Adrenal gland (tissue), 12 donors: ENCODE measurements around the gene TPGS1. TPM values are rescaled to one million over a fixed set of nuclear protein-coding genes. Genes with fewer than 3 reads are reported as not detected.

Experiments
- DNase-seq, 7 donors: peaks; one replicate each; pipeline ENCODE4 v3.0.0-alpha.2; 2019 to 2020
- H3K27ac ChIP-seq, 5 donors: fragments of 200-600 bp; sonication (generic) in 4 of 5; 1 replicate in 3 of 5; 2 replicates in 2 of 5; pipeline versions ENCODE4 v1.5.1 to v1.8.0; 2016 to 2020; ENCODE audit warnings: mild to moderate bottlenecking in 1 of 5
- H3K27me3 ChIP-seq: fragments of 200-600 bp; 2 replicates; pipeline ENCODE4 v1.8.0; 2021
- H3K36me3 ChIP-seq, 2 donors: fragments of 200-600 bp; replicated peaks in 1 of 2; 1 replicate in 1 of 2; 2 replicates in 1 of 2; pipeline versions ENCODE4 v1.5.1 to v1.8.0; 2018 to 2022
- H3K4me1 ChIP-seq, 2 donors: fragments of 200-600 bp; replicated peaks in 1 of 2; 1 replicate in 1 of 2; 2 replicates in 1 of 2; pipeline versions ENCODE4 v1.5.1 to v1.8.0; 2018 to 2021
- H3K4me3 ChIP-seq, 4 donors: fragments of 200-600 bp; sonication (generic) in 3 of 4; one replicate each; pipeline ENCODE4 v1.5.1; 2016 to 2018
- H3K9me3 ChIP-seq, 3 donors: fragments of 200-600 bp; sonication (generic) in 1 of 3; replicated peaks in 1 of 3; 1 replicate in 2 of 3; 2 replicates in 1 of 3; pipeline versions ENCODE4 v1.5.1 to v1.8.0; 2016 to 2021
- POLR2A ChIP-seq, 2 donors: fragments of 450-650 bp; IDR thresholded peaks; one replicate each; pipeline ENCODE4 v1.6.1; 2017; ENCODE audit warnings: antibody characterized with exemption in 2 of 2, mild to moderate bottlenecking in 2 of 2, moderate library complexity in 1 of 2
- WGBS, 4 donors: extraction: QIAGEN DNeasy Blood & Tissue Kit in 2 of 4; methylation state at CpG; one replicate each; pipeline versions ENCODE4 v1.1.5 to v1.1.7; 2013 to 2017; 5-methylcytosine and 5-hydroxymethylcytosine counted together
- intact Hi-C, 2 donors: fragments of 100-400 bp; cut with DNase I; formaldehyde crosslinking; loops; one replicate each; pipeline versions ENCODE4 v1.14.1 to v1.15.0; 2022 to 2023
- polyA plus RNA-seq, 3 donors: library from polyadenylated mRNA; stranded (reverse); fragments of 200-250 nt in 2 of 3; fragments of 350-450 nt in 1 of 3; fragmentation: Illumina TruSeq in 1 of 3; extraction: RNeasy Lipid Tissue Mini Kit (QIAGEN cat#74804) in 1 of 3; gene quantifications; one replicate each; pipeline ENCODE4 v1.2.3, GENCODE V29; 2013 to 2014
- total RNA-seq, 9 donors: library from RNA; depleted of rRNA in 4 of 9; stranded (reverse); fragments of >200 nt in 4 of 9; fragments of 120-200 nt in 1 of 9; fragmentation: NEBNext Ultra II Directional in 1 of 9; extraction: Animal tissue kit (Norgen Biotek cat#: 25700) in 1 of 9; gene quantifications; one replicate each; pipeline versions ENCODE4 v1.1.0 to v1.2.4, GENCODE V29; 2013 to 2023
- TF ChIP-seq, protein P1 (sequence below), 6 experiments: fragments of 450-650 bp in 4 of 6; fragments of 200-600 bp in 2 of 6; sonication (generic) in 1 of 6; IDR thresholded peaks; 1 replicate in 5 of 6; 2 replicates in 1 of 6; pipeline versions ENCODE4 v1.5.1 to v1.8.0; 2016 to 2021; ENCODE audit warnings: antibody characterized with exemption in 6 of 6, mild to moderate bottlenecking in 2 of 6, moderate library complexity in 1 of 6
- donor health status: healthy with polysubstance abuse.
- donor health status: Bipolar disorder and iron deficiency.
- donor health status: DM: yes; HTN: yes; CAD: no.
- donor health status: DM: no; HTN: no; CAD: no.
- donor health status: DM: no; HTN: no; CAD: no.
- donor health status: DM: yes; HTN: yes; CAD: no.

TPGS1 gene
- total and polyA plus RNA-seq, 12 donors, result 0.07 to 123 (median 36.7) TPM

GRCh38 chr19:495402-496111, 11.7 kb upstream of the TPGS1 start:
- Histone ChIP-seq H3K27ac (no peak overlapping the region), H3K9me3 (no peaks in the 10 kb centered on the region), H3K4me1 (peaks cover 2 to 9% of the 10 kb centered on the region in 2 donors), H3K4me3 (no peak overlapping the region), H3K36me3 (no peaks in the 10 kb centered on the region), H3K27me3 (peaks cover 19% of the 10 kb centered on the region)
- WGBS, 4 donors, result 16 to 49% (median 26%) methylated on average over 10 to 32 of the region's 32 CpGs
- peak in 1 of 7 donors; percentile 44 for DNase-seq
- intact Hi-C loops, result loop anchor here in 1 of 2 donors (10.0 kb wide), 1 partner anchor 151 kb away; the partner anchor contains the start of gene MIER2
- TF ChIP-seq, protein P1, sequence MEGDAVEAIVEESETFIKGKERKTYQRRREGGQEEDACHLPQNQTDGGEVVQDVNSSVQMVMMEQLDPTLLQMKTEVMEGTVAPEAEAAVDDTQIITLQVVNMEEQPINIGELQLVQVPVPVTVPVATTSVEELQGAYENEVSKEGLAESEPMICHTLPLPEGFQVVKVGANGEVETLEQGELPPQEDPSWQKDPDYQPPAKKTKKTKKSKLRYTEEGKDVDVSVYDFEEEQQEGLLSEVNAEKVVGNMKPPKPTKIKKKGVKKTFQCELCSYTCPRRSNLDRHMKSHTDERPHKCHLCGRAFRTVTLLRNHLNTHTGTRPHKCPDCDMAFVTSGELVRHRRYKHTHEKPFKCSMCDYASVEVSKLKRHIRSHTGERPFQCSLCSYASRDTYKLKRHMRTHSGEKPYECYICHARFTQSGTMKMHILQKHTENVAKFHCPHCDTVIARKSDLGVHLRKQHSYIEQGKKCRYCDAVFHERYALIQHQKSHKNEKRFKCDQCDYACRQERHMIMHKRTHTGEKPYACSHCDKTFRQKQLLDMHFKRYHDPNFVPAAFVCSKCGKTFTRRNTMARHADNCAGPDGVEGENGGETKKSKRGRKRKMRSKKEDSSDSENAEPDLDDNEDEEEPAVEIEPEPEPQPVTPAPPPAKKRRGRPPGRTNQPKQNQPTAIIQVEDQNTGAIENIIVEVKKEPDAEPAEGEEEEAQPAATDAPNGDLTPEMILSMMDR (IDR thresholded peaks at IDR 0.05), result peak; percentile 56 to 70 (median 64)
- no peak for TF ChIP-seq POLR2A (IDR thresholded peaks at IDR 0.05)

DNA sequence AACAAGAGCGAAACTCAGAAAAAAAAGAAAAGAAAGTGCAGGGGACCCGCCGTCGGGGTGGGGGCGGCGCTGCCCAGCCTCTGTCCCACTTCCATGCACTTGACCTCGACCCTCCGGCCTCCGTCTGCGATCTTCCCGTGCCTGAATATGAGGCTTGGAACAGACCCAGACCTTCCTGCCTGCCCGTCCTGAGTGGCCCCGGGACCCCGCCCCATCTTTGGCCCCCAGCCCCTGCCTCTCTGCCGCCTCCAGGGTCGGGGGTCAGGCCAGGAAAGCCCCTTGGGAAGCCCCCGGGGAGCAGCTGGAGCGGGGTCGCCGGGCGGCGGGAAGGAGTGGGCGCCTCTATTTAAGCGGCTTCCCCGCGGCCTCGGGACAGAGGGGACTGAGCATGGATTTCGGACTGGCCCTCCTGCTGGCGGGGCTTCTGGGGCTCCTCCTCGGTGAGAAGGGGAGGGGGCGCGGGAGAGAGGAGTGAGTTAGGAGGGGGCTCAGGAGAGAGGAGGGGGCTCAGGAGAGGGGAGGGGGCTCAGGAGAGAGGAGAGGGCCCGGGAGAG, 11.1 kb upstream of the TPGS1 start, which contains the start of gene MADCAM1:
MADCAM1 (plus strand) TSS at position 375 of the 554 bp plus-strand sequence; CDS start at position 389, 14 bp downstream.
- Histone ChIP-seq H3K4me3 (no peak within 1 kb of the TSS), H3K27ac (no peak within 1 kb of the TSS), H3K27me3 (peaks cover 19% of the 10 kb centered on the region), H3K9me3 (no peaks in the 10 kb centered on the region), H3K4me1 (peaks cover 2 to 9% of the 10 kb centered on the region in 2 donors), H3K36me3 (no peaks in the 10 kb centered on the region)
- intact Hi-C loops, result loop anchor here in 1 of 2 donors (10.0 kb wide), 1 partner anchor 151 kb away; the partner anchor contains the start of gene MIER2
- WGBS, 4 donors, result 3 to 8% (median 5%) methylated on average over 11 to 33 of the region's 33 CpGs
- no peak for DNase-seq
- TF ChIP-seq POLR2A (IDR thresholded peaks at IDR 0.05), result no peak
- TF ChIP-seq, protein P1 (IDR thresholded peaks at IDR 0.05), result no peak

DNA sequence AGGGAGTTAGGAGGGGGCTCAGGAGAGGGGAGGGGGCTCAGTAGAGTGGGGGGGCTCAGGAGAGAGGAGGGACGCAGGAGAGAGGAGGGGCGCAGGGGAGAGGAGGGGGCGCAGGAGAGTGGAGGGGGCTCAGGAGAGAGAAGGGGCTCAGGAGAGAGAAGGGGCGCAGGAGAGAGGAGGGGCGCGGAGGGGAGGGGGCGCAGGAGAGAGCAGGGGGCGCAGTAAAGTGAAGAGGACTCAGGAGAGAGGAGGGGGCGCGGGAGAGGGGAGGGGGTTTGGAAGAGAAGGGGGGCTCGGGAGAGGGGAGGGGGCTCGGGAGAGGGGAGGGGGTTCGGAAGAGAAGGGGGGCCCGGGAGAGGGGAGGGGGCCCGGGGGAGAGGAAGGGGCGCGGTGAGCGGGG, 10.3 kb upstream of the TPGS1 start:
- H3K4me1 ChIP-seq, result peaks cover 2 to 9% of the 10 kb centered on the region in 2 donors
- WGBS, 4 donors, result 0 to 10% (median 7%) methylated on average over 1 to 17 of the region's 18 CpGs; no CpG with 5 or more reads in 1 of the 4 donors
- H3K27me3 ChIP-seq, result peaks cover 19% of the 10 kb centered on the region
- intact Hi-C loops, result loop anchor here in 1 of 2 donors (10.0 kb wide), 1 partner anchor 152 kb away; the partner anchor contains the start of gene MIER2
- no peak overlapping the region for H3K27ac ChIP-seq
- H3K36me3 ChIP-seq, result no peaks in the 10 kb centered on the region
- no peak for DNase-seq
- TF ChIP-seq, protein P1 (IDR thresholded peaks at IDR 0.05), result no peak
- TF ChIP-seq POLR2A (IDR thresholded peaks at IDR 0.05), result no peak
- H3K9me3 ChIP-seq, result no peaks in the 10 kb centered on the region
- no peak overlapping the region for H3K4me3 ChIP-seq

- DNase-seq, result no peak
- TF ChIP-seq, protein P1 (IDR thresholded peaks at IDR 0.05), result no peak
- no peak for TF ChIP-seq POLR2A (IDR thresholded peaks at IDR 0.05)
- Histone ChIP-seq H3K4me1 (peaks cover 2 to 9% of the 10 kb centered on the region in 2 donors), H3K27ac (no peak overlapping the region), H3K36me3 (no peaks in the 10 kb centered on the region), H3K4me3 (no peak overlapping the region), H3K27me3 (peaks cover 19% of the 10 kb centered on the region), H3K9me3 (no peaks in the 10 kb centered on the region)
- WGBS, 4 donors, result 0 to 2% (median 1%) methylated on average over 3 to 32 of the region's 36 CpGs; no CpG with 5 or more reads in 1 of the 4 donors
- intact Hi-C loops, result loop anchor here in 1 of 2 donors (10.0 kb wide), 1 partner anchor 153 kb away; the partner anchor contains the start of gene MIER2
These were observed 9.8 kb upstream of the TPGS1 start for GRCh38 chr19:497491-497868.
